ENCODE results near the gene CACNA1B.

The CACNA1B gene

GRCh38 chr9:138061631-138062030 is 184.0 kb downstream of the CACNA1B start:
- DNase-seq: no peak

DNA sequence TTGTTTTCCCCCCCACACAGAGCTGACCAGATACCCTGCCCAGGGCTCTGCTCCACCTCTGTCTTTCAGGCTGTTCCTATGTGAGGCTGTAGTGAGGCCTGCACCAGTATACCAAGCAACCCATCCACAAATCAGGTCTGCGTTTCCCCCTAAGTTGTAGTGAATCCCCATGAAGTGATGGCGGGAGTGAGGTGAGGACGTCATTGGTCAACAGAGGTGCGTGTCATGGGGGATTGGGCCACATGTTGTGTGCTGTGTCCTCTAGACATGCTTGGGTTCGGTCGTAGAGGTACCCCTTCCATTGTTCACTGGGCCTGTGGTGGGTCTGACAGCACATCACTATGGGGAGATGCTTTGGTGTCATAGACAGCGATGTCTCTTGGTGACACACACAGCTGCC is 184.6 kb downstream of the CACNA1B start:
- no peak for DNase-seq

- DNase-seq: no peak
Observed at GRCh38 chr9:138063033-138063432, 185.5 kb downstream of the CACNA1B start.

- DNase-seq: no peak
Observed at GRCh38 chr9:138063785-138064184, 186.2 kb downstream of the CACNA1B start.

- no peak for DNase-seq
Observed at GRCh38 chr9:138064547-138064946, 187.0 kb downstream of the CACNA1B start.

- DNase-seq: no peak
Observed at GRCh38 chr9:138065287-138065686, 187.7 kb downstream of the CACNA1B start.

DNA sequence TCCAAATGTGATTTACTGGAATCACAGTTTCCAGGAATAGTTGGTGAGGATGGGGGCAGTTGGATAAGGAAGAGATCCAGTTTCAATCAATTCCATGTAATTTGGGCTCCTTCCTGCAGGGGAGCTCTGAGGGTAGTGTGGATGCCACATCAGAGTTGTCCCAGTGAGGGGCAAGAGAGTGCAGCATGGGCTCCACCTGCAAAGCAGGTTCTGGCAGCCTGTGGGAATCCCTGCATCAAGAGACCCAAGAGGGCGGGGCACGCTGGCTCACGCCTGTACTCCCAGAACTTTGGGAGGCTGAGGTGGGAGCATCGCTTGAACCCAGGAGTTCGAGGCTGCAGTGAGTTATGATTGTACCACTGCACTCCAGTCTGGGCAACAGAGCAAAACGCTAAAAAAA is 188.5 kb downstream of the CACNA1B start:
- DNase-seq: no peak

DNA sequence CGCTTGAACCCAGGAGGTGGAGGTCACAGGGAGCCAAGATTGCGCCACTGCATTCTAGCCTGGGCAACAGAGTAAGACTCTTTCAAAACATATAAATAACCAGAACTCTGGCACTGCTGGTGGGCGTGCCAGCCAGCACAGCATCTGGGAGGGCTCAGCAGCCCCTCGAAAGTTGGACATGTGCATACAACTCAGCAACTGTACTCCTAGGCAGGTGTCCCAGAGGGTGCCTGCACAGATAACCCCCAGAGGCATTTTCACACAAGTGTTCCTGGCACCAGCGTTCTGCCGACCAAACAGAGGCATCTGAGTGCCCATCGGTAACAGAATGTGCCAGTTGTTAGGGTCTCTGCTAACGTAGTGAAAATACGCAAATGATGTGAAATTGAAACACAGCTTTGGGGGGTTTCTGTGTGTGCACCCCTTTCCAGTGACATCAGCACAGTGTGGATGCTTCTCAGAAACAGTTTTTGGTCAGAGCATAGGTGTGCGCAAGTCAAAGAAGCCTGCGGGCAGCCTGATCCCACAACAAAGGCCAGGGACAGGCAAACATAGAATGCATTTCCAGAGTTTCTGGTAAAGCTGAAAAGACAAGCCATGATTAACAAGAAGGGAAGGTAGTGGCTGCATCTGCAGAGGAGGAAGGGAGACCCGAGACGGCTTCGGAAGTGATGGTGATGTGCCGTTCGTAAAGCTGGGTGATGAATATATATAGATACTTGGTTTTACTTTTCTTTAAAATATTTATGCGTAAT is 190.2 kb downstream of the CACNA1B start:
- no peak for DNase-seq

DNA sequence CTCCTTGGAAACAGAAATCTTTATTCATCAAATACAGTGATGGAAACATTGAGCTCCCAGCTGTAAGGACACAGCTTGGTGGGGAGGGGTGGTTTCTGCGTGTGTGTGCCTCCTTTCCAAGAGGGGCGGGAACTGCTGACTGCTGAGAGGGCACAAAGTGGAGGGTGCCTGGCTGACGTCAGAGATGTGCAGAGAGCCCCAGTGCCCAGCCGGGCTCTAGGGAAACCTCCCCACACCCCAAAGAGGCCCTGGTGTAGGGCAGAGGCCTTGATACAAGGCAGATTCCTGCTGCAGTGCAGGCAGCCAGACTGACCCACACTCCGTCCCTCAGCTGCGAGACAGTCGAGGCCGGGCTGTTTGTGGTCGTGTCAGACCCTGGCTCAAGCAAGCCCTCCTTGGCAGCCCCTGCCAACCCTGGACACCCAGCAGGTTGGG is 191.0 kb downstream of the CACNA1B start:
- no peak for DNase-seq

DNA sequence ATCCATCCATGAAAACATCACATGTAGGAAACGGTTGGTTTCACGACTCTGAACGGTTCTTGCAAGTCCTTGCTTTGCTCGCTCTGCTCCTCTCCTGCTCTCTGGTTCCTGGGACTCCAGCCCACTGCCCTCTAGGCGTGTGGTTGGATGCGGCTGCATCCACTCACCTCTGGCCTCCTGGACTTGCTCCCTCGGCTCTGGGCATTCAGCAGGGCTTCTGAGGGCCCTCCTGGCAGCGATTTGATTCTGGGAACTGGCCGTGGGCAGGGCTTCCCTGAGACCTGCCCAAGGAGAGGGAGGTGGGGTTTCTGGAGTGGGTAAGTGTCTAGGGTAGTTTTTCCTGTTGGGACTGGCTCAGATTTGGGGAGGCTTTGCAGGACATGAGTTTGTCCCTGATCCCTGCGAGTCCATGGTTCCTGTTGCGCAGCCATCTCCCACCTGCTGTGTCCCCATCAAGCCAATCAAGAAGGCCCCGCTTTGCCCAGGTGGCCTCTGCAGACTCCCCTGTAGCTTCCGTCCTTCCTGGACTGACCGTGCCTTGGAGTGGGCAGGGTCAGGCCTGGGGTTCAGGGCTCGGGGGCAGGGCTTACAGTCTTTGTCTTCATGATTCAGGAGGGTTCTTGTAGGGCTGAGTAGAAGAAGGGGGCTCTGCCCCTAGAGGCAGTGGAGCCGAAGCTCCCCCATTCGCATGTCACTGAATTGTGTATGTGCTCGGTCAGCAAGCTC is 192.3 kb downstream of the CACNA1B start:
- no peak for DNase-seq

GRCh38 chr9:138070815-138071214 is 193.2 kb downstream of the CACNA1B start:
- DNase-seq: no peak

GRCh38 chr9:138071292-138071691 is 193.7 kb downstream of the CACNA1B start:
- no peak for DNase-seq

- DNase-seq: no peak
Observed at GRCh38 chr9:138071731-138072130, 194.1 kb downstream of the CACNA1B start.

DNA sequence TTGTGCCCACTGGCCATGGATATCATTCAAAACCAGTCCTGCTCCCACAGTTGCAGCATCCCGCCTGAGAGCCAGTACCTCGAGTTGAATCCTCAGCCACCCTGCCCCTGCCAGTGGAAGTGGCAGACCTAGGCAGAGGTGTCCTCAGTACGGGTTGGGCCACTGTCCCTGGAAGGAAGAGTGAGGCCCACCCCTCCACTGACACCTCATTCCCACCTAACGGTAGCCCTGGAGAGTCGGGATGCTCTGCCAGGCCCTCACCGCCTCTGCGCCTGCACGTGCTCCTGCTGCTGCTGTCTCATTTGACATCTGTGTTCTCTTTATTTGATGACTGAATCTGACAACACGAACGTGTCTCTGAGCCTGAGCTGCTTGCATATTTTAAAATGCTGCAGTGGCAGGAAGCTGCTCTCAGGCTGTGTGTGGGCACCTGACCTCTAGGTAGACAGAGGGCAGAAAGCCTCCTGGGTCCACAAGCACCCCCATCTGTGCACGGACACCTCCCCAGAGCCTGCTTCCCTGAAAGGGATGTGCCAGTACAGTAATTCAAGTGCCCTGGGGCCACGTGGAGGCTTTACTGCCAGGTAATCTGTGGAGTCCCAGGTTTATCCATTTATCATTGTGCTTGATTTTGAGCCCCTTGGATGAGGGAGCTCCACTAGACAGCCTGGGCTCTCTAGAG is 194.7 kb downstream of the CACNA1B start:
- DNase-seq: no peak

DNA sequence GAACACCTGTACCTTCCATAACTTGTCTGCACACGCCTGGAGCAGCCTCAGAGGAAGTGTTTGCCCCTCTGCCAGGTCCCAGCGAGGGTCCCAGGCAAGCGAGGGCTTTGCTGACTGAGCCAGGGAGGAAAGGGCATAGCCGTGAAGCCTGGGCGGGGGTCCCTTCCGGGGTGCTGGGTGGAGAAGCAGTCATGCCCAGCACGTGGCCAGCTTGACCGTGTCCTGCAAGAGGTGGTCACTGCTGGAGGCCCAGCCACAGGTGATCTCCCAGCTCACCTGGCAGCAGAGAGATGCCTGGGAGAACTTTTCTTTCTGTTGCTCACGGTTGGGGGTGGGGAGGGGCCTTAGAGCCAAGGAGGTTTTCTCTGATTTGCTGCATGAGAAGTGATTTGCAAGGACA is 195.3 kb downstream of the CACNA1B start:
- no peak for DNase-seq

GRCh38 chr9:138073408-138073807 is 195.8 kb downstream of the CACNA1B start:
- no peak for DNase-seq

- DNase-seq: no peak
Observed at GRCh38 chr9:138073808-138074207, 196.2 kb downstream of the CACNA1B start.

GRCh38 chr9:138074516-138074915 is 196.9 kb downstream of the CACNA1B start:
- no peak for DNase-seq

DNA sequence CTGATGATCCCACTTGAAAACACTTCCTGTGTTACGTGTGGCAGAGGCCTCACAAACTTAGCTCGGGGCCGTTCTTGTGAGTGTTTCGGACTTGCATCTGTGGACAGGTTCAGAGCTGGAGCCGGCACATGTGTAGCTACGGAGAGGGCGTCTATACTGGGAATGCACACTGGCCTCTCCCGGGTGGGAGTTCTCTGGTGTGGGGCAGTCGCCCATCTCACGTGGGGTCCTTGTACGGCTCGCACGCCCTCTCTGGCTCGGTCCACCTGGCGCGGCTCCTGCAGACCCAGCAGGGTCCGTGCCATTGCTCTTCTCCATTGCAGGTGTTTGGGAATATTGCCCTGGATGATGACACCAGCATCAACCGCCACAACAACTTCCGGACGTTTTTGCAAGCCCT is 197.9 kb downstream of the CACNA1B start:
- DNase-seq: no peak

DNA sequence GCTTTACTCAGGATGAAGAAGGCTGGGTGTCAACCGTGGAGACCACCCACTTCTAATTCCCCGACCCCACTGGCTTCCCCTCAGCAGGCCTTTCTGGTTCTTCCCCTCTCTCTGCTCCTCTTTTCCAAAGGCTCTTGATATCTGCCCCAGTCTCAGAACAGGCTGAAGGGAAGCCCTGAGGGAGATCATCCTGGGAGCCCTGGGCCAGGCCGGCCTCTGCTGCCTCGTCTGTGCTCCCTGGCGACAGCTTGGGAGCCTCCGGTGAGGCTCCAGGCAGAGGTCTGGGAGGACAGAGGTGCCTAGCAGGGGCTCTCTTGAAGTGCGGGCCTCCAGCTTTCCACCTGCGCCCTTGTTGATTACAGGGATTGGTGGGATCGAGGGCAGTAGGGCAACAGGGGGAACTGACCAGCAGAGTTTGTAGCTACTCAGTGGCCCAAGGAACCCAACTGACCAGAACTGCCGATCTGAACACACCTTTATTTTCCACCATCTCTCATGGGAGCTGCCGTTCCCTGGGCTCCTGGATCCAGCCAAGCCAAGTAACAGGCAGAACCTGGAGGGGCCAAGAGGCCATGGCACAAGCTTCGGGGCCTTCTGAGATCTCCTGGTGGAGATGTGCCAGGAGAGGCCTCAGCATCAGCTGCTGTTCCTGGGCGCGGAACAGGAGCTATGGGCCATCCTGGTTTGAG is 198.5 kb downstream of the CACNA1B start:
- DNase-seq: no peak

- no peak for DNase-seq
Observed at GRCh38 chr9:138076650-138077009, 199.0 kb downstream of the CACNA1B start.

GRCh38 chr9:138077126-138077525 is 199.5 kb downstream of the CACNA1B start:
- no peak for DNase-seq

DNA sequence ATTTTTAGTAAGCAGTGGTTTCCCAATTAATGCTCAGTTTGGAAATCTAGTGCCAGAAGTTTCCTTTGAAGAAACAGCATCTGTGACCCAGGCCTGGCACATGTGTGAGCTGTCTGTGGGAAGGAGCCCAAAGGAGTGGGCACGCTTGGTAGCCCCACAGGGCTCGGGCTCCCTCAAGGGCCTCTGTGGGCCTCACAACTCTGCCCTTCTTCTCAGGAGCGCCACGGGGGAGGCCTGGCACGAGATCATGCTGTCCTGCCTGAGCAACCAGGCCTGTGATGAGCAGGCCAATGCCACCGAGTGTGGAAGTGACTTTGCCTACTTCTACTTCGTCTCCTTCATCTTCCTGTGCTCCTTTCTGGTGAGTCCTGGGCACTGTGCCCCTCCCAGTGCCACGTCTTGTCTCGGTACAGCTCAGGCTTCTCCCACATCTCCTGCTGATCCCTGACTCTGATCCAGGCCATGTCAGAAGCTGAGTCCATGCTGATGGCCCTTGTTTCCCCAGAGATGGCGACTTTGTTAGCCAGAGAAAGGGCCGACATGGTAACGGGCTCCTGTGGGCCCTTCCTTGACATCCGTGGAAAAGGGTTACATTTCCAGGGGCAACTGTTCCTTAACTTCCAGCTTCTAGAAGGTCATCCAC is 200.4 kb downstream of the CACNA1B start:
- no peak for DNase-seq

Data from right hindlimb (tissue), 1 donor.